NB4 (cell line): ENCODE measurements around the gene GPR146.

ENCODE experiments used
- DNase-seq: peaks from one replicate; pipeline ENCODE4 v3.0.0; 2010; ENCODE audit warnings: low read depth
- H3K4me3 ChIP-seq: one replicate; pipeline ENCODE4 v1.5.1; 2011; ENCODE audit warnings: mild to moderate bottlenecking, low read depth, low read length, moderate library complexity
- CTCF ChIP-seq: IDR thresholded peaks from one replicate; pipeline ENCODE4 v1.5.1; 2012; ENCODE audit warnings: low read depth, low read length
- MAX ChIP-seq: IDR thresholded peaks from 2 replicates; pipeline ENCODE4 v1.6.1; 2011; ENCODE audit warnings: low read depth, low read length
- MYC ChIP-seq: IDR thresholded peaks from 2 replicates; pipeline ENCODE4 v1.6.1; 2011; ENCODE audit warnings: low read depth, low read length
- POLR2A ChIP-seq: IDR thresholded peaks from 2 replicates; pipeline ENCODE4 v1.6.1; 2011; ENCODE audit warnings: mild to moderate bottlenecking; ENCODE audit not compliant: insufficient read length; ENCODE audit errors: extremely low read depth

Gene GPR146

GRCh38 chr7:1080921-1081255 is 36.5 kb downstream of the GPR146 start:
- no peak overlapping the region for H3K4me3 ChIP-seq
- no peak for DNase-seq
- no peak for TF ChIP-seq MAX
- no peak for TF ChIP-seq CTCF
- TF ChIP-seq MYC = no peak
- TF ChIP-seq POLR2A = no peak

GRCh38 chr7:1081336-1081735 is 37.0 kb downstream of the GPR146 start:
- TF ChIP-seq MAX (no peak), MYC (no peak), CTCF (no peak), POLR2A (no peak)
- no peak overlapping the region for H3K4me3 ChIP-seq
- DNase-seq = no peak

- no peak for TF ChIP-seq MAX
- TF ChIP-seq MYC = no peak
- no peak for TF ChIP-seq CTCF
- no peak for TF ChIP-seq POLR2A
- no peak for DNase-seq
These were observed 37.6 kb downstream of the GPR146 start for GRCh38 chr7:1081931-1082401.

GRCh38 chr7:1083729-1084657 is 39.6 kb downstream of the GPR146 start:
- TF ChIP-seq MYC = no peak
- no peak for TF ChIP-seq CTCF
- TF ChIP-seq MAX = no peak
- no peak for TF ChIP-seq POLR2A
- DNase-seq = no peak
- H3K4me3 ChIP-seq = no peak overlapping the region

More at GRCh38 chr7:1081931-1082401, 37.6 kb downstream of the GPR146 start:
- H3K4me3 ChIP-seq = no peak overlapping the region

- DNase-seq = no peak
- TF ChIP-seq CTCF (no peak), MAX (no peak), POLR2A (no peak), MYC (no peak)
- no peak overlapping the region for H3K4me3 ChIP-seq
These were observed 40.9 kb downstream of the GPR146 start for GRCh38 chr7:1085266-1085665.
